B cell (primary cell): ENCODE results near the gene APOM.

Source experiments
- CTCF ChIP-seq: fragments of 200-600 bp; IDR thresholded peaks from one replicate; pipeline ENCODE4 v1.8.0; 2022; ENCODE audit warnings: antibody characterized with exemption, mild to moderate bottlenecking
- EZH2 ChIP-seq: IDR thresholded peaks from 2 replicates; pipeline ENCODE4 v1.6.1; 2012; ENCODE audit warnings: borderline replicate concordance, low read depth, mild to moderate bottlenecking, moderate library complexity, low read length; ENCODE audit not compliant: insufficient read depth, poor library complexity, severe bottlenecking

GRCh38 chr6:31677955-31678354 lies 22.3 kb downstream of the APOM start:
- TF ChIP-seq CTCF (no peak), EZH2 (no peak)
